Measurements from ENCODE around the gene PFN3. TPM values are rescaled to one million over a fixed set of nuclear protein-coding genes. Genes with fewer than 3 reads are reported as not detected.

The PFN3 gene
- total RNA-seq, 1 donor from 2014 or later, result not detected

- no peak for TF ChIP-seq CTCF (IDR thresholded peaks at IDR 0.05)
- H3K27ac ChIP-seq, result no peak overlapping the region
- peaks cover 9% of the 10 kb centered on the region for H3K4me1 ChIP-seq
- H3K27me3 ChIP-seq, result no peaks in the 10 kb centered on the region
- H3K9me3 ChIP-seq, result no peaks in the 10 kb centered on the region
- DNase-seq (no peak), ATAC-seq (no peak)
- H3K36me3 ChIP-seq, result no peaks in the 10 kb centered on the region
- intact Hi-C loops (cut with DNase I), result no loop called here
- H3K4me3 ChIP-seq, result no peak overlapping the region
Observed at GRCh38 chr5:177412603-177413233, 12.3 kb upstream of the PFN3 start.

GRCh38 chr5:177410575-177410974, 10.1 kb upstream of the PFN3 start:
- no peaks in the 10 kb centered on the region for H3K36me3 ChIP-seq
- peaks cover 2% of the 10 kb centered on the region for H3K4me1 ChIP-seq
- DNase-seq (no peak), ATAC-seq (no peak)
- no peak overlapping the region for H3K4me3 ChIP-seq
- no peak for TF ChIP-seq CTCF (IDR thresholded peaks at IDR 0.05)
- H3K27me3 ChIP-seq, result no peaks in the 10 kb centered on the region
- H3K27ac ChIP-seq, result no peak overlapping the region
- H3K9me3 ChIP-seq, result no peaks in the 10 kb centered on the region
- intact Hi-C loops (cut with DNase I), result no loop called here

GRCh38 chr5:177409043-177409801, 8.8 kb upstream of the PFN3 start, which contains the start of gene F12:
Gene F12 (minus strand): TSS chr5:177409564. CDS start chr5:177409527, 37 bp downstream.
- intact Hi-C loops (cut with DNase I), result loop anchor here (10.0 kb wide), 1 partner anchor 46 kb away; no protein-coding TSS in a partner anchor
- Histone ChIP-seq H3K9me3 (no peaks in the 10 kb centered on the region), H3K27ac (no peak within 1 kb of the TSS), H3K36me3 (no peaks in the 10 kb centered on the region), H3K4me1 (peaks cover 16% of the 10 kb centered on the region), H3K27me3 (no peaks in the 10 kb centered on the region), H3K4me3 (no peak within 1 kb of the TSS)
- DNase-seq, result no peak
- no peak for ATAC-seq
- no peak for TF ChIP-seq CTCF (IDR thresholded peaks at IDR 0.05)

- H3K27ac ChIP-seq, result no peak overlapping the region
- DNase-seq (no peak), ATAC-seq (peak; percentile 57)
- no peak for TF ChIP-seq CTCF (IDR thresholded peaks at IDR 0.05)
- H3K4me3 ChIP-seq, result no peak overlapping the region
- H3K27me3 ChIP-seq, result peaks cover 32% of the 10 kb centered on the region
- peaks cover 38% of the 10 kb centered on the region for H3K4me1 ChIP-seq
- intact Hi-C loops (cut with DNase I), result loop anchor here (10.0 kb wide), 1 partner anchor 49 kb away; no protein-coding TSS in a partner anchor
- H3K9me3 ChIP-seq, result no peaks in the 10 kb centered on the region
- H3K36me3 ChIP-seq, result no peaks in the 10 kb centered on the region
Observed at GRCh38 chr5:177405805-177406204, 5.3 kb upstream of the PFN3 start.

- intact Hi-C loops (cut with DNase I), result loop anchor here (10.0 kb wide), 1 partner anchor 49 kb away; no protein-coding TSS in a partner anchor
- H3K27ac ChIP-seq, result no peak overlapping the region
- no peak for TF ChIP-seq CTCF (IDR thresholded peaks at IDR 0.05)
- H3K36me3 ChIP-seq, result no peaks in the 10 kb centered on the region
- no peak for DNase-seq
- H3K4me1 ChIP-seq, result peaks cover 41% of the 10 kb centered on the region
- no peak overlapping the region for H3K4me3 ChIP-seq
- H3K27me3 ChIP-seq, result peaks cover 37% of the 10 kb centered on the region
- no peaks in the 10 kb centered on the region for H3K9me3 ChIP-seq
- no peak for ATAC-seq
Observed at GRCh38 chr5:177405312-177405711, 4.9 kb upstream of the PFN3 start.

Data from upper lobe of right lung (tissue), 1 donor.